LNCaP clone FGC (cell line): ENCODE results near the gene UNC13C.

Experiments
- DNase-seq: peaks from one replicate; pipeline ENCODE4 v3.0.0-alpha.2; 2011; ENCODE audit warnings: low read depth
- H3K4me3 ChIP-seq: 2 replicates; pipeline ENCODE4 v1.5.1; 2011; ENCODE audit warnings: mild to moderate bottlenecking, low read depth, low read length, control low read depth
- TF ChIP-seq, protein P1 (sequence below): IDR thresholded peaks from 2 replicates; pipeline ENCODE4 v1.5.1; 2012; ENCODE audit warnings: mild to moderate bottlenecking; ENCODE audit not compliant: control insufficient read depth, insufficient read depth; ENCODE audit errors: extremely low read depth

The UNC13C gene

DNA sequence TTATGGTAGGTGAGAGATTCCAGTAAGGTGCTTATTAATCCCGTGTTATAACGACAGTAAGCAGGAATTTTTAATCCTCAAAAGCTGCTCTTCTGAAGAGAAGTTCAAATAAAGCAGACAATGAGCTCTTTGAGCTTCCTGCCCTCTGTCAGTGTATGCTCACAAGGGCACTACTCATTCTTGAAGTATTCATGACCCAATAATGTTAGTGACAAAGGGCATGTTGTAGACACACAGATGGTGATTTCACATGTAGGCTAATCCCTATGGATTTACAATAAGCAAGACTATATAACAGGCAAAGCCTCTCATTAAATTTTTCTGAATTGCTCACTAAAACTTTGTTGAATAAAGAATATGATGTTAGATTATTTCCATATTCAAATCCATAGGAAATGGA, 639.9 kb downstream of the UNC13C start:
- TF ChIP-seq, protein P1, sequence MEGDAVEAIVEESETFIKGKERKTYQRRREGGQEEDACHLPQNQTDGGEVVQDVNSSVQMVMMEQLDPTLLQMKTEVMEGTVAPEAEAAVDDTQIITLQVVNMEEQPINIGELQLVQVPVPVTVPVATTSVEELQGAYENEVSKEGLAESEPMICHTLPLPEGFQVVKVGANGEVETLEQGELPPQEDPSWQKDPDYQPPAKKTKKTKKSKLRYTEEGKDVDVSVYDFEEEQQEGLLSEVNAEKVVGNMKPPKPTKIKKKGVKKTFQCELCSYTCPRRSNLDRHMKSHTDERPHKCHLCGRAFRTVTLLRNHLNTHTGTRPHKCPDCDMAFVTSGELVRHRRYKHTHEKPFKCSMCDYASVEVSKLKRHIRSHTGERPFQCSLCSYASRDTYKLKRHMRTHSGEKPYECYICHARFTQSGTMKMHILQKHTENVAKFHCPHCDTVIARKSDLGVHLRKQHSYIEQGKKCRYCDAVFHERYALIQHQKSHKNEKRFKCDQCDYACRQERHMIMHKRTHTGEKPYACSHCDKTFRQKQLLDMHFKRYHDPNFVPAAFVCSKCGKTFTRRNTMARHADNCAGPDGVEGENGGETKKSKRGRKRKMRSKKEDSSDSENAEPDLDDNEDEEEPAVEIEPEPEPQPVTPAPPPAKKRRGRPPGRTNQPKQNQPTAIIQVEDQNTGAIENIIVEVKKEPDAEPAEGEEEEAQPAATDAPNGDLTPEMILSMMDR, result no peak

DNA sequence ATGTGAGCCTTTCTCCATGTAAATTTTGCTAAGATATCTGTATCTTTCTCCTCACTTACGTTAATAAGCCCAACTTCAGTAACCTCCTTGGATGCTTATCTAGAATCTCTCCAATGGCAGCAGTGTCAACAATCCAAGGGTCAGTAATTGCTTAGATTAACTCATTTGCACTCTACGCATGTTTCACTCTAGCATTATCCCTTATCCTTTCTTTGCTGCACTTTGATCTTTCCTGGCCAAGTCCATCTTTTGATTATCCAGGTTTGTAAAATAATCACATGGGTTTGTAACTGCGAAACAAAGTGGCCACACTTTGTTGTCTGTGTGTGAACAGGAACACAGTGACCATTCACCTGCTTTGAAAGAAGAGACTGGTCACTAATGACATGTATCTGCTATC, 640.9 kb downstream of the UNC13C start:
- TF ChIP-seq, protein P1, result no peak
- H3K4me3 ChIP-seq, result no peak overlapping the region
- no peak for DNase-seq

More for the DNA sequence above, 639.9 kb downstream of the UNC13C start:
- no peak for DNase-seq
- H3K4me3 ChIP-seq, result no peak overlapping the region

DNA sequence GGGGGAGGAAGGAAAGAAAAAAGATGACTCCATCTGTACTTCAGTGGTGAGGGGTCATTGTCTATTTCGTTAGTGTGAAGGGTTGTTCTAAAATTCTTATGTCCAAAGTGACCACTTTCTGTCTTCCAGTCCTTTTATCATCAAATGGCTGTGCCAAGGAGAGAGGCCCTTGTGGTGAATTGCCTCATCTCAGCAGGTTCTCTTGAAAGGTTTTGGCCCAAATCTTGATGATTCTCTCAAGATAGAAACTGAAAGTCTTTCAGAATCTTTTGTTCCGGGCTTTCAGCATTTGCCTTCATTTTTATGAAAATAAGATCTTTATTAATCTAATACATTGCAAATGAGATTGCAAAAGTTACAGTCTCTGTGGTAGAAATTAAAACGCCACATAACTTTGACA, 642.7 kb downstream of the UNC13C start:
- DNase-seq, result no peak
- TF ChIP-seq, protein P1, result no peak
- H3K4me3 ChIP-seq, result no peak overlapping the region

DNA sequence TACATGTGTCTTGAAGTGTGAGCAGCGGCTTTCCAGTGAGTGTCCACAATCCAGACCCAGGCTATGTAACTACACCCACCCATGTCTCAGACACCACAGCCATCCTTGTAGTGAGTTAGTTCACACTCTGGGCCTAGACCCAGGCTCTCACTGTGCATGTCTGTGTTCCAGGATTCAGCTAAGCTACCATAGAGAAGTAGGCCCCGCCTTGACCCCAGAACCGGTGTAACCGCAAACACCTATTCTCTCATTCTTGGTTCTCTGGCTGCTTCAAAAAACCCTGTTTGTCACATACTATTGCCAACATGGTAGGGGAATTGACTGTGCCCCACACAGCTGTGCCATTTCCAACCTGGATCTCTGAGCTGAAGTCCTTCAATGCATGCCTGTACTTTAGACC, 657.9 kb downstream of the UNC13C start:
- TF ChIP-seq, protein P1, result no peak
- DNase-seq, result no peak
- no peak overlapping the region for H3K4me3 ChIP-seq

DNA sequence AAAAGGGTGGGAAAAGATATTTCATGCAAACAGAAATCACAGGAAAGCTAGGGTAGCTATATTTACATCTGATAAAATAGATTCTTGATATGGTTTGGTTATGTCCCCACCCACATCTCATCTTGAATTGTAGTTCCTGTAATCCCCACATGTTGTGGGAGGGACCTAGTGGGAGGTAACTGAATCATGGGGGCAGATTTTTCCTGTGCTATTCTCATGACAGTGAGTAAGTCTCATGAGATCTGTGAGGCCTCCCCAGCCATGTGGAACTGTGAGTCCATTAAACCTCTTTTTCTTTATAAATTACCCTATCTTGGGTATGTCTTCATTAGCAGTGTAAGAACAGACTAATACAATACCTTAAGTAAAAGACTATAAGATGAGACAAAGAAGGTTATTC, 660.4 kb downstream of the UNC13C start:
- TF ChIP-seq, protein P1, result no peak
- DNase-seq, result no peak
- no peak overlapping the region for H3K4me3 ChIP-seq

DNA sequence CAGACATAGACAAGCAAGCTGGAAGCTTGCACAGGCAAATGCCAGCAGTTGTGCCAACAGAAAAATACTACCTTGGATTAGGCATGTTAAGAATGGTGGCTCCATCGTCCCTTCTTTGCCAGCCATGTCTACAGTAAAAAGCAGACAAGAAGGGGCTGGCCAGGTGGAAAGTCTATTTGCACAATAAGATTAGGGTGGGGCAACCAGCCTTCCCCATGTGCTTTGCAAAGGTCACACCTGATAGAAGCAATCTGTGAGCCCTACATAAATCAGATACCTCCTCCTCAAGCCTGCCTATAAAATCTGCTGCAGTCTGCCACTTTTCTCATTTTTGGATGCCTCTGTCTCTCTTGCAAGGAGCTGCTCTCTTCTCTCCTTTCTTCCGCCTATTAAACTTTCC, 662.6 kb downstream of the UNC13C start:
- TF ChIP-seq, protein P1, result no peak
- H3K4me3 ChIP-seq, result no peak overlapping the region
- DNase-seq, result no peak

DNA sequence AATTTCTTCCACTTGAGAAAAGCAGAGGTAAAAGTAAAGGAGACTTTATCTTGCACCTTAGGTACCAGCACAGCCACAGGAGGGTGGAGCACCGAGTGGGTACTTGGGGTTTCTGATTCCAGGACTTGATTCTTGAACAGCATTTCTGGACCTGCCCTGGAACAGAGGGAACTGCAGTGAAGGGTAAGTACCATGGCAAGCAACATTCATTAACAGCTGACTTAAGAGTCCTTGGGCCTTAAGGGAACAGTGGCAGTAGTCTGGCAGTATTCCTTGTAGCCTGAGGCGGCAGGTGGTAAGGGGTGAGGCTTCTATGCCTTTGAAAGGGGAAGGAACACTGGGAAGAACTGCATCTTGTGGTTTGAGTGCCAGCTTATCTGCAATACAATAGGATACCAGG, 666.6 kb downstream of the UNC13C start:
- H3K4me3 ChIP-seq, result no peak overlapping the region
- DNase-seq, result no peak
- TF ChIP-seq, protein P1, result no peak
